Nephron (organoid): ENCODE data around the gene FERMT2.

Source experiments
- H3K27ac Mint-ChIP-seq, 3 experiments: 2 replicates each; pipeline ENCODE4 v1.8.0; 2020; ENCODE audit warnings: mixed read lengths in 3 of 3, mild to moderate bottlenecking in 2 of 3, moderate library complexity in 1 of 3
- H3K27me3 Mint-ChIP-seq: 2 replicates; pipeline ENCODE4 v1.8.0; 2021; ENCODE audit warnings: low read depth, mild to moderate bottlenecking, moderate library complexity, mixed read lengths
- H3K36me3 Mint-ChIP-seq: 2 replicates; pipeline ENCODE4 v1.8.0; 2020; ENCODE audit warnings: low read depth, mixed read lengths
- H3K4me1 Mint-ChIP-seq: 2 replicates; pipeline ENCODE4 v1.8.0; 2020; ENCODE audit warnings: mixed read lengths
- H3K4me3 Mint-ChIP-seq, 3 experiments: 2 replicates each; pipeline ENCODE4 v1.8.0; 2020; ENCODE audit warnings: mild to moderate bottlenecking in 3 of 3, mixed read lengths in 3 of 3, moderate library complexity in 2 of 3
- H3K9me3 Mint-ChIP-seq: 2 replicates; pipeline ENCODE4 v1.8.0; 2020; ENCODE audit warnings: mixed read lengths
- CTCF ChIP-seq, 3 experiments: fragments of 200-600 bp; sonication (generic); IDR thresholded peaks; one replicate each; pipeline ENCODE4 v1.5.0; 2021; ENCODE audit warnings: antibody characterized with exemption in 3 of 3; ENCODE audit not compliant: unreplicated experiment in 3 of 3

Gene FERMT2

GRCh38 chr14:52906141-52906601 is 44.7 kb downstream of the FERMT2 start:
- Mint-ChIP-seq H3K27me3 (no peaks in the 10 kb centered on the region), H3K27ac (no peak overlapping the region), H3K4me3 (no peak overlapping the region), H3K9me3 (no peaks in the 10 kb centered on the region), H3K4me1 (peaks cover 6% of the 10 kb centered on the region), H3K36me3 (peaks cover 56% of the 10 kb centered on the region)
- no peak for TF ChIP-seq CTCF (IDR thresholded peaks at IDR 0.05; ENCODE audit: unreplicated experiment in 3 of 3)

- Mint-ChIP-seq H3K9me3 (no peaks in the 10 kb centered on the region), H3K27me3 (no peaks in the 10 kb centered on the region), H3K4me1 (peaks cover 6% of the 10 kb centered on the region), H3K27ac (peak overlapping the region in 2 of 3 experiments; percentile 12 to 54), H3K36me3 (peaks cover 57% of the 10 kb centered on the region), H3K4me3 (no peak overlapping the region)
- no peak for TF ChIP-seq CTCF (IDR thresholded peaks at IDR 0.05; ENCODE audit: unreplicated experiment in 3 of 3)
These were observed 47.8 kb downstream of the FERMT2 start for GRCh38 chr14:52902971-52903619.

- H3K9me3 Mint-ChIP-seq: no peaks in the 10 kb centered on the region
- peaks cover 46% of the 10 kb centered on the region for H3K36me3 Mint-ChIP-seq
- TF ChIP-seq CTCF (IDR thresholded peaks at IDR 0.05; ENCODE audit: unreplicated experiment in 3 of 3): no peak
- no peaks in the 10 kb centered on the region for H3K27me3 Mint-ChIP-seq
- peaks cover 6% of the 10 kb centered on the region for H3K4me1 Mint-ChIP-seq
- H3K4me3 Mint-ChIP-seq: no peak overlapping the region
- H3K27ac Mint-ChIP-seq: peak overlapping the region in 1 of 3 experiments; percentile 15
These were observed 49.4 kb downstream of the FERMT2 start for GRCh38 chr14:52901357-52901980.

GRCh38 chr14:52900731-52901130 is 50.1 kb downstream of the FERMT2 start:
- Mint-ChIP-seq H3K4me1 (peaks cover 3% of the 10 kb centered on the region), H3K27me3 (no peaks in the 10 kb centered on the region), H3K36me3 (peaks cover 41% of the 10 kb centered on the region), H3K27ac (no peak overlapping the region), H3K4me3 (no peak overlapping the region), H3K9me3 (no peaks in the 10 kb centered on the region)
- TF ChIP-seq CTCF (IDR thresholded peaks at IDR 0.05; ENCODE audit: unreplicated experiment in 3 of 3): no peak

GRCh38 chr14:52898496-52898895 is 52.4 kb downstream of the FERMT2 start:
- no peak overlapping the region for H3K27ac Mint-ChIP-seq

More at GRCh38 chr14:52898496-52898895, 52.4 kb downstream of the FERMT2 start:
- no peak overlapping the region for H3K4me3 Mint-ChIP-seq
- no peaks in the 10 kb centered on the region for H3K27me3 Mint-ChIP-seq
- peaks cover 7% of the 10 kb centered on the region for H3K4me1 Mint-ChIP-seq
- TF ChIP-seq CTCF (IDR thresholded peaks at IDR 0.05; ENCODE audit: unreplicated experiment in 3 of 3): no peak
- H3K36me3 Mint-ChIP-seq: peaks cover 31% of the 10 kb centered on the region
- H3K9me3 Mint-ChIP-seq: no peaks in the 10 kb centered on the region
